HG02973 (cell line): ENCODE measurements around the gene MPP4.

Source experiments
- ATAC-seq: cut with Tn5 transposase; IDR thresholded peaks from one replicate; pipeline ENCODE4 v1.9.1; 2021; ENCODE audit warnings: moderate library complexity; ENCODE audit not compliant: unreplicated experiment

MPP4 gene

GRCh38 chr2:201630577-201630976 lies 67.9 kb downstream of the MPP4 start:
- ATAC-seq: no peak

- ATAC-seq: no peak
Observed at GRCh38 chr2:201628545-201628944, 69.9 kb downstream of the MPP4 start.

GRCh38 chr2:201622306-201622970 lies 76.0 kb downstream of the MPP4 start:
- ATAC-seq: no peak

GRCh38 chr2:201621293-201621999 lies 77.0 kb downstream of the MPP4 start:
- ATAC-seq: no peak

GRCh38 chr2:201618744-201619662 lies 79.4 kb downstream of the MPP4 start:
- ATAC-seq: no peak

GRCh38 chr2:201608021-201608420 lies 90.4 kb downstream of the MPP4 start:
- no peak for ATAC-seq

GRCh38 chr2:201607568-201607967 lies 90.9 kb downstream of the MPP4 start:
- no peak for ATAC-seq

GRCh38 chr2:201600906-201601305 lies 97.5 kb downstream of the MPP4 start:
- ATAC-seq: no peak

- ATAC-seq: no peak
Observed at GRCh38 chr2:201597397-201597796, 101.0 kb downstream of the MPP4 start.
